NCI-H1092 (cell line): ENCODE results near the gene PIGBOS1.
"Not testable (repeated sequence)": the region's sequence is repeated elsewhere in the genome, so short reads cannot be mapped to it uniquely, and the experiment has no call there.

Experiments used
- DNase-seq: peaks from one replicate; lab custom pipeline; 2025; lab: John Stamatoyannopoulos, UW

Gene PIGBOS1

GRCh38 chr15:55318588-55319494 is at the start of gene PIGBOS1, which contains the start of gene PIGB:
Gene PIGBOS1, minus strand, starts transcription at chr15:55319123. Its CDS starts 1,331 bp downstream, at chr15:55317792.
Gene PIGB, plus strand, starts transcription at chr15:55319222. Its CDS starts 29 bp downstream, at chr15:55319251.
- peak; percentile 41 for DNase-seq

GRCh38 chr15:55366981-55367380 is 48.1 kb upstream of the PIGBOS1 start:
- DNase-seq: no peak

- DNase-seq: no peak
Measured at GRCh38 chr15:55362641-55363040, 43.7 kb upstream of the PIGBOS1 start.

GRCh38 chr15:55361048-55361447 is 42.1 kb upstream of the PIGBOS1 start:
- DNase-seq: no peak

GRCh38 chr15:55360256-55360655 is 41.3 kb upstream of the PIGBOS1 start:
- no peak for DNase-seq

GRCh38 chr15:55358471-55358870 is 39.5 kb upstream of the PIGBOS1 start:
- DNase-seq: no peak

GRCh38 chr15:55357774-55358173 is 38.9 kb upstream of the PIGBOS1 start:
- no peak for DNase-seq

- DNase-seq: no peak
Measured at GRCh38 chr15:55356985-55357585, 38.2 kb upstream of the PIGBOS1 start.

GRCh38 chr15:55353025-55353424 is 34.1 kb upstream of the PIGBOS1 start:
- DNase-seq: no peak

- DNase-seq: no peak
Measured at GRCh38 chr15:55349282-55349681, 30.4 kb upstream of the PIGBOS1 start.

- no peak for DNase-seq
Measured at GRCh38 chr15:55348281-55348778, 29.4 kb upstream of the PIGBOS1 start.

GRCh38 chr15:55344206-55344605 is 25.3 kb upstream of the PIGBOS1 start:
- no peak for DNase-seq

- DNase-seq: no peak
Measured at GRCh38 chr15:55343168-55343567, 24.2 kb upstream of the PIGBOS1 start.

- no peak for DNase-seq
Measured at GRCh38 chr15:55337160-55337559, 18.2 kb upstream of the PIGBOS1 start.

- no peak for DNase-seq
Measured at GRCh38 chr15:55334997-55335396, 16.1 kb upstream of the PIGBOS1 start.

- no peak for DNase-seq
Measured at GRCh38 chr15:55334371-55334770, 15.4 kb upstream of the PIGBOS1 start.

GRCh38 chr15:55327387-55327786 is 8.5 kb upstream of the PIGBOS1 start:
- DNase-seq: no peak

GRCh38 chr15:55322467-55322866 is 3.5 kb upstream of the PIGBOS1 start:
- no peak for DNase-seq

GRCh38 chr15:55320963-55321362 is 2.0 kb upstream of the PIGBOS1 start:
- no peak for DNase-seq

GRCh38 chr15:55320238-55320550 is 1.3 kb upstream of the PIGBOS1 start:
- no peak for DNase-seq

- no peak for DNase-seq
Measured at GRCh38 chr15:55319537-55320237, 764 bp upstream of the PIGBOS1 start.

- DNase-seq: not testable (repeated sequence)
Measured at GRCh38 chr15:55302801-55303200, 16.1 kb downstream of the PIGBOS1 start.

- DNase-seq: no peak
Measured at GRCh38 chr15:55297315-55297714, 21.6 kb downstream of the PIGBOS1 start.
